ENCODE results near the gene F5.
A peak's percentile ranks its signal among the peaks of the same experiment; 100 is the strongest.
"Not testable (repeated sequence)": the region's sequence is repeated elsewhere in the genome, so short reads cannot be mapped to it uniquely, and the experiment has no call there.

F5 gene

DNA sequence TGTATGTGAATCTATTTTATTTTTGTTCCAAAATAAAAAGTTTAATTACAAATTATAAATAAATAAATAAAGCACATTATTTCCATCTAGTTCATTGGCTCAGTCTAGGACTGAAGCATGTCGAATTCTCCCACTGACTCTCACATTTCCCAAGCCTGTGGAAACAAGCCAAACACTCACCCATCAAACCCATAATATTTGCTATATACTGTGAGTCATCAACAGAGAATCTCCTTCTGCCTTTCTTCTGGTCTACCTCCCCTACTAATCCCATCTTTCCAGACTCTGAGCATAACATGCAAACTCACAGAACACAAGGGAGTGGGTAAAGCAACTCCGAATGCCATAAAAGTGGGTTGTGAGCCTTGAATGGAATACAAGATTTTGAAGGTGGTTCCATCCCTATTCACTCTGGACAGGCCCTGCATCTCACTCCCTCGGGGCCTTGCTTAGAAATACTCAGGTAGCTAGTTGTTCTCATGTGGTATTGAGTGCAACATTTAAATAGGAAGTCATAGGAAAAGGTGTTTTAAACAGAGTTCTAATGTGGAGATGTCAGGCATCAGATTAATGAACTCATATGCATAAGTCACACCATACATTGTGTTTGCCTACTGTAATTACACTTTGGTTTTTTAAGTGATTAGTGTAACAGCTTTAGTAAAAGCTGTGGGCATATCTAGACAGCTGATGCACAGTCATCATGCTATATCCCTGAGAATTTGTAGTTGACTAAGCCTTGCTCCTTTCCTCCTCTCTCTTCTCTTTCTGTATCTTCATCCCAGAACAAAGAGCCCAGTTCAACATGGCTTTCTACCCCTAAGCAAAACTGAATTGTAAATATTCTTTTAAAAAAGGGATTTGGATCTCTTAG, 47.0 kb downstream of the F5 start:
- DNase-seq = no peak

GRCh38 chr1:169534653-169535052, 51.6 kb downstream of the F5 start:
- DNase-seq = no peak

DNA sequence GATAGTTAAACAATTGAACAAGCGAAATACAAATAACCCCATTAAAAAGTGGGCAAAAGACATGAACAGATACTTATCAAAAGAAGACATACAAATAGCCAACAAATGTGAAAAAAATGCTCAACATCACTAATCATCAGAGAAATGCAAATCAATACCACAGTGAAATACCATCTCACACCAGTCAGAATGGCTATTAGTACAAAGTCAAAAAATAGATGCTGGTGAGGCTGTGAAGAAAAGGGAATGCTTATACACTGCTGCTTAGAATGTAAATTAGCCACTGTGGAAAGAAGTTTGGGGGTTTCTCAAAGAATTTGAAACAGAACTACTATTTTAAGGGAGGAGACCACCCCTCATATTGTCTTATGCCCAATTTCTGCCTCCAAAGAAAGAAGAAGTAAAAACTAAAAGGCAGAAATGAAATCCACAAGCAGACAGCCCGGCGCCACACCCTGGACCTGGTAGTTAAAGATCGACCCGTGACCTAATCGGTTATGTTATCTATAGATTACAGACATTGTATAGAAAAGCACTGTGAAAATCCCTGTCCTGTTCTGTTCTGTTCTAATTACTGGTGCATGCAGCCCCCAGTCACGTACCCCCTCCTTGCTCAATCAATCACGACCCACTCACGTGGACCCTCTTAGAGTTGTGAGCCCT, 52.6 kb downstream of the F5 start:
- not testable (repeated sequence) for DNase-seq

DNA sequence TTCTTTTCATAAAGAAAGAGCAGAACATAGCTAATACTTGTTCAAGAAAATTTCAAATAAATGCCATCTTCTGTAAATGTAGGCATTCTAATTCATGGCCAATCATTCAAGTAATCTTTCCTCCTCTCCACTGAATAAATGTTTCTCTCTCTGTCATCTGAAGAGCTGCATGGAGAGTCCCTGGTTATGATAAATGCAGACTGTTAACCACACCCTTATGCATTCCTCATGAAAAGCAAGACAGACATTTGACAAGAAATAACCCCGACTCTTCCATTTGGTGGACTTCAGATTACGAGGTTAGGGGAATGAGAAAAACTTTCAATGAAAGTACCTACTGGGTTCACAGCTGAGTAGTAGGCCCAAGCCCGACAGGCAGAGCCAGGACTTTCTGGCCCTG, 55.8 kb downstream of the F5 start:
- no peak for DNase-seq

DNA sequence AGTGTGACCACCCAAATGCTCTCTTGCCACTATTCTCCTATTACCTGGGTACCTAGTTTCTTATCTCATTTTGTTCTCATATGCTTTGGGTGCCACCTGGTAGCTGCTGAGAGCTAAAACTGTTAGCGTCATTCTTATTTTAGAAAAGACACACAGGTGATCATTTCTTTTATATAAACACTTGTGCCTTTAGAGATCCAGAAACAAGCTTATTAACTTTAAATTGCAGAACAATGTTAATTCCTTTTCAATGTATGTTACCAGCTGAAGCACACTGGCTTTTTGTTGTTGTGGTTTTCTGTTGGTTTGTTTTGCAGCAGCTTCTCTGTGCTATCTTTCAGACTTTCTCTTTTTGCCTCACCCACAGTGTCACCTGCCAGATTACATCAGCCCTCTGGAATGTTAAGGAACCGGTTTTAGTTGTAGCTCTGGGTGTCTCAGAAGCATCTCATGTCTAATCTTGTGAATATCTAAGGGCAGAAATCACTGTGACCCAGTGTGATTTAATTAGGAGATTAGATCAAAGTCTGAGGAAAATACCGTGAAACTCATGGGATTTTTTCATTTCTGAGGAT, 57.1 kb downstream of the F5 start:
- DNase-seq = peak; percentile 68

DNA sequence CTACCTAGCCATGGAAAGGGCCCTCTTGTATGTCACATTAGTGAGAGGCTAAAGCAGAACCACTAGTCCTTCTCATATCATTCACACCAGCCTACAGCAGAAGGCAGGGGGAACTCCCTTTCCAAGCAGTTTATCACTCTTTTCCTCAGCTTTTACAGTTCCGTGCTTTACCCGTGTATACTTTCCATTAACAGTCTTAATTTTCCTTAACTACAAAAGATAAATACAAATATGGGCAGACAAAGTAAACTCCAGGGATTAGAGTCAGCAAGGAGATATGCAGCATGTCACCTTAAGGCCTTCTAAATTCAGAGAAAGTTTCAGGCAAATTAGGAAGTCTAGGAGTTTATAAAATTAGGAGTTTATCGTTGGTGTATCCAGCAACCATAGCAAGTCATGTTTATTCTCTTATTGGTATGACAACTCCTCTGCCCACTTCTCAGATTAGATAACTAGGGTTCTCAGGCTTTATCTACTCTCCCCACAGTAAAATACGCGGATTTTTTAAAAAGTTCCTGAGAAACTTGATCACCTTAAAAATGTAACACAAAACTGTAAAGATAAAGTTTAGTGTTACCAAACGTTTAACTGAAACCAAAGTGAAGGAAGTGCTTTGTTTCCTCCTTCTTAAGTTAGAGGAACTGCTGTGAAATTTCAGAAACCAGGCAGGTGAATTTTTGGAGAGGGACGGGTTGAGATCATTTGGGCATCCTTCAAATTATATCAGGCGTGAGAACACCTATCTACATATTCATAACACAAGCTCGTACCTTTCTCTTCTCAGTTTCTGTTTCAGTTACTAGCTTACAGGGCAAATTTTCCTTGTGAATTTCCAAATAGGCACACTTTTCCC, 57.8 kb downstream of the F5 start:
- DNase-seq = peak; percentile 44

DNA sequence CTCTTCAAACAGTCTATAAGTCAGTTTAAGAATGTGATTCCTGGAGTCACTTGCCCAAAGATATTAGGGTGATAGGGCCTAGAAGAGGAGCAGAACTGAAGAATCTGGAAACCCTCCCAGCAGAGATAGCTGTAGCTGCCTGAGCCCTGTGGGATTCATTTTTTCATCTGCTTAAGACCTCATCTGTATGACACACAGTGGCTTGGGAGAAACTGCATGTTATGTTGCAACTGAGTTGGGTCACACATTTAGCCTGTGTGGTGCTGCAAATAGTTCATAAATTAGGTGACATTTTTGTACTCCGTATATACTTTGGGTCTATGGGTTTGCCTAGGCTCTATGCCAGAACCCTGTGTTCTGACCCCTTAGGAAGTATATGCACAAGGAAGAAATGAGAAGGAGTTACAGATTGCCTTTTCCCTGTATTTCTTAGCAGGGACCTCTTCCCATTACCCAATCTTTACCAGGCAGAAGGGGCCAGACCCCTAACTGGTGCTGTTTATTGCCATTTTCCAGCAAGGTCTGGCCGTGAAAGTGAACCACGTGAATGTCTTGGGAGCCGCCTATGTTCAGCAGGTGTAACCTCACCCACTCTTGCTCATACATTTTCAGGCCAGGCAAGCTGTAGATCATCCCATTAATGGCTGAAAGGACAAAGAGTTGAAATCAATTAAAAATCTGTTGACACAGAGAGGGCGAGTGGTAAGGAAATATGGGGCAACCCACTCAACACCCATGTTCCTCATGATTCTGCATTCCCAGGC, 58.6 kb downstream of the F5 start:
- DNase-seq = no peak

DNA sequence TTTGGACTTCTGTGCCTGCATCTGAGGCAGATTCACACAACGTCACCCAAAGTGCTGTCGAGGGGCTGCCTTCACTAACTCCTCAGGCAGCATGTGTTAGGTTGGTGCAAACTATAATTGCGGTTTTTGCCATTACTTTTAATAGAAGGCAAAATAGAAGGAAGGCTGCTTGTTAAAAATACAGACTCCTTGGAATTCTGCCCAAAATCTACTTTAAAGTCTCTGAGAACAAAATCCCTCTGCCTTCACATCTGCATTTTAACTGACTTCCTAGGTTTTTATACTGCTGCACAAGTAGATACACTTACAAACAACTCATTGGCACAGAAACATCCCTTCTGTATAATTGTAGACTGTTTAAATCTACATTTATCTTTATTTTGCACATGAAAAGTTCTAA, 59.3 kb downstream of the F5 start:
- no peak for DNase-seq

GRCh38 chr1:169526120-169526832, 60.0 kb downstream of the F5 start:
- DNase-seq = no peak

DNA sequence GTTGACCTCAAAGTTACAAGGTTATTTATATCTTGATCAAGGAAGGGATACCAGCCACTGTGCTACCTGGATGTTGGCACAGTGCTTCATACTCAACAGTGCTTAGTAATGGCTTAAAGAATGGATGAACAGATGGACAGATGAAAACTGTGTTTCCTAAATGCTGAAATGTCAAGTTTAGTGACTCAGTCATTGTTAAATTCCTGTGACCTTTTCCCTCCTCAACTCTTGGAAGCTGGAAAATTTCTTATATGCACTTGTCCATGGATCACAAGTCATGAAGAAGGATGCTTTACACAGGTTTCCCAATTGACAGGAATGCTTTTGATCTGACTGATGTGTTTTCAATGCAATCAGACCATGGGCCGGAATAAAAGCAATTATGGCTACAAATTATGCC, 60.9 kb downstream of the F5 start:
- no peak for DNase-seq

- DNase-seq = no peak
These were observed 62.4 kb downstream of the F5 start for GRCh38 chr1:169523904-169524303.

DNA sequence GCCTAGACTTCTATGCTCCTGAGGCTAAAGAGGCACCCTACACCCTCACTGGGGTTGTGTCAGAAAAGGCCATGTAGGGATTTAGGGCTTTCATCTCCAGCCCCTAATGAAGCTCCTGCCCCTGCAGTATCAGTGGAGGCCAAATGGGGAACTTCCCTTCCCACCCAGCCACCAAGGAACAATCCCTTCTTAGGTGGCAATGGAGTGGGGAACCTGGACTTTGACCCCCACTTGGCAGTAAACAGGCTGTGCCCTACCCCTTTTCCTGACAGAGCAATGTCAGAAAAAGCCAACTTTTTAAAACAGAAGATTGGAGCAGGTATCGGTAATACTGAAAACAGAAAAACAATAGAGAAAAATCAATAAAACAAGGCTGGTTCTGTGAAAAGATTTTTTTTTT, 65.1 kb downstream of the F5 start:
- no peak for DNase-seq

DNA sequence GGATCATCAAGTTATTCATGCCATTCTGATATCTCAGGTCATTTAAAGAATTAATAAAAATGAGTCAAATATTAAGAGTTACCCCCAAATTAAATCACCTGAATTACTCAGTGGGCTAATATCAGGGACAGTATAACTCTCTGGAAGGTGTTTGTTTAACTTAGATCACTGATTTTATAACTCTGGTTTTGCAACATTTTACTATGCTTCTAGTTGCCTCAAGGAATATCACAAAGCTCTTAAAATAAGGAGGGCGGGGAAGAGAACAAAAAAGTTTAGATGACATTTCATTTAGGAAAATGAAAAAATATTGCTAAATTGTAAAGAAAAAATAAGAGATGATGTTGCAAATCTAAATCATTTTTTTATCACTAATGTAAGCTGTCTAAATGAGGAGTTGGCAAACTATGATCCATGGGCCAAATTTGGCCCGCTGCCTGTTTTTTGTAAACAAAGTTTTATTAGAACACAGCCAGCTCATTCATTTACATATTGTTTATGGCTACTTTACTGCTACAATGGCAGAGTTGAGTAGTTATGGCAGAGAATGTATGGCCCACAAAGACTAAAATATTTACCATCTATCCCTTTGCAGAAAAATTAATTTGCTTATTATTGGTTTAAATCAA, 68.6 kb downstream of the F5 start:
- DNase-seq = no peak

DNA sequence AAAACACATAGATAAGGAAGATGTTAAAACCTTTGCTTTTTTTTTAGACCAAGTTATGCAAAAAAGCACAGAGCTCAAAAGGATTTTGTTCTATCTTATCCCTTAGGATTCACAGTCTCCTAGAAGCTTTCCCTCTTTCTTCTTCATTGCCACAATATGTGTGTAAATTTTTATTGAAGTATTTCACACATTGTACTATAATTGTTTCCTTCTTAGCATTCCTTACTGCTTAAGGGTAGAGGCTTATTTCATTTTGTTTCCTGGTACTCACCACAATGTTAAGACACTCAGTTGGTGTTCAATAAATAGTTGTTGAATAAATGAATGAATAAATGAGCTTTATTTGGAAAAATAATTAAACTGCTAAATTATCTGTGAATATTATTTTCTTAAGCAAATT, 70.6 kb downstream of the F5 start:
- no peak for DNase-seq

- no peak for DNase-seq
These were observed 71.6 kb downstream of the F5 start for GRCh38 chr1:169514566-169515270.

DNA sequence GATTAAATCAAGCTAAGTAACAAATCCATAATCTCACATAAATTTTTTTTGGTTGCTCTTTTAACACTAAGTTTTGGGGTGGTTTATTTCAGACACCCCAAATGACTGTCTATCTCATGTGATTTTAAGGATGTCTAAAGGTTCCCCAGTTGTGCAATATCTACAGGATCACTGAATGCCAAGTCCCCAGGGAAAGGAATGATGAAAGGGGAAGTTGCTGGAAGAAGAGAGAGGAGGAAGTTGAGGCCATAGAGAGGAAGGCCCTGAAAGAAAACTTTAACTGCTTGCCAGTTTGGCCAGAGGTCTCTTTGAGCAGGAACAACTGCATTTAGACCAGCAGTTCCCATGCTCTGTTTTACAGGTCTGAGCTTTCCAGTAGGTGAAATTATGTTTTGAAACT, 73.1 kb downstream of the F5 start:
- no peak for DNase-seq

DNA sequence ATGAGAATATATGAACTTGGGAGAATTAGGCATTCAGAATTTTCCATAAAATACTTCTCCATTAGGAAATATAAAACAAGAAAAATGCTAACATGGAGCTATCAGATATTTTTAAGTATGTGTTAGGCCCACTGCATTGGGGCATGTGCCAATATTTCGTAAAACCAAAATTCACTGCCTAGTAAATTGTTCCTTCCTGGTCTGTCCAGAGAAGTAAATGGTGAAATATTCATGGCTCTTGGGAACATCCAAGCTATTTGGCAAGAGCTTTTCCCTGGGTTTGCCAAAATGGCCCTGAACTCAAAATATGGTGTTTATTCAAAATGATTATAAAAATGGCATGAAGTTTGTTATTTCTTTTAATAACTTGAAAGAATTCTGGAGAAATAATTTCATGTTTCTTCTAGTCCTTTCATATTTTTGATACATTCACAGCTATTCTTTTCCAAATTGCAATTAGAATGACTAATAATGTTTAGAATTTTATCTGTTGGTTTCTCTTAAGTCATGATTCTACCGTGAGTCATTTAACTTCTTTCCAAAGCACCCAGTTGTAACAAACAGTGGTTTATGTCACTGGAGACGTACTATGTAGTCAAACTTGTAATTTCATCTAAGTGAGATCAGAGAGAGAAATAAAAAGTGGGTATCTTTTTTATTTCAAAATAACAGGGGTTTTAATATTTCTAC, 74.8 kb downstream of the F5 start:
- no peak for DNase-seq

DNA sequence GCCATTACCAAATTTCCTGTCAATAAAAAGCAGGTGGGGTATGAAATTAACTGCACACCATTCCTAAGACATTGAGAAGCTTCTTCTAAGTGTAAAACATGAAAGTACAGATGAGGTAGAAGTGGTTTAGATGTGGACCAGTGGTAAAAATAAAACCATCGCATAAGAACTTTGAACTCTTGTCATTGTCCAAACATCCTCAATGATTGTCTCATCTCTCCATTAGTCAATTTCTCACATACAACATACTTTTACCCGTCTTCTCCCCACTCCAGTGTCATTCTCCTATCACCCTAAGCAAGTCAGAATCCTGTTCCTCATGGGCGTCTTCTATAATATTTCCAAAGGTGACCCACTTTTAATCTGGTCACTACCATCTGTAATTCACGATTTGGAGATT, 76.2 kb downstream of the F5 start:
- DNase-seq = no peak

DNA sequence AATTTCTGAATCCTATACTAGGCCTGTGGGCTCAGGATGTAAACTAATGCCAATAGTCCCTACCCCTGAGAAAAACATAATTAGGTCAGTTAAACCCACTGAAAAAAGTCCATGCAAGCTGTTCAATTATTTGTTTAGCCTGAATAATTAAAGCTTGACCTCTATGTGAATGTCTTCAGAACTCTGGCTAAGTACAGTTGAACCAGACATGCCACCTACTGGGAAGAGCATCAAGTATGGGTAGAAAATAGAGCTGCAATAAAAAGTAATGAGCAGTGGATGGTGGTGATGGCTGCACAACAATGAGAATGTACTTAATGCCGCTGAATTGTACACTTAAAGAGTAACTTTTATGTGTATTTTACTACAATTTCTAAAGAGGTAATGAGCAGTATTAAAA, 76.9 kb downstream of the F5 start:
- DNase-seq = no peak

Data from NCI-H345 (cell line).